ENCODE results near the gene ITGB1.

The ITGB1 gene

GRCh38 chr10:32954545-32955298 is 3.3 kb downstream of the ITGB1 start:
- Mint-ChIP-seq H3K36me3 (peaks cover 11% of the 10 kb centered on the region), H3K4me1 (peaks cover 44% of the 10 kb centered on the region), H3K27ac (peak overlapping the region; percentile 73), H3K9me3 (no peaks in the 10 kb centered on the region), H3K27me3 (no peaks in the 10 kb centered on the region), H3K4me3 (peak overlapping the region; percentile 77)
- no peak for DNase-seq (ENCODE audit: low spot score in 2 of 2)
- ATAC-seq (ENCODE audit: low read depth) = no peak

DNA sequence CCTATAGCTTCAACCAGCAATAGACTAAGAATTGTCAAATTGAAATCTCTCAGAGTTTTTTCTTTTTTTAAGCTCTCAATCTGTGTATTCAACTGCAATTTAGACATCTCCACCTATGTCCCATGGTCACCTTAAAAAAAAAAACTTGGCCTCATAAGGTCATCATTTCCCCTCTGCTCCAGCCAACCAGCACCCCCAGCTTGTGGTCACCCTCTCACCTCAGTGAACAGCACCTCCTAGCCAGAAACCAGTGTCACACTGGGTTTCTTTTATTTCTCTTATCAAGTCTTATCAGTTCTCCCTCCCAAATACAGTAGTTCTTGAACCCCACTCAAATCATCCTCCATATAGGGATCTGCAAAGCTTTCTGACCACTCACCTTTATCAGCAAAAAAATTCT is 4.0 kb downstream of the ITGB1 start:
- peak overlapping the region; percentile 73 for H3K27ac Mint-ChIP-seq
- ATAC-seq (ENCODE audit: low read depth) (no peak), DNase-seq (ENCODE audit: low spot score in 2 of 2) (no peak)
- peaks cover 11% of the 10 kb centered on the region for H3K36me3 Mint-ChIP-seq
- peak overlapping the region; percentile 77 for H3K4me3 Mint-ChIP-seq
- H3K9me3 Mint-ChIP-seq = no peaks in the 10 kb centered on the region
- H3K4me1 Mint-ChIP-seq = peaks cover 44% of the 10 kb centered on the region
- H3K27me3 Mint-ChIP-seq = no peaks in the 10 kb centered on the region

DNA sequence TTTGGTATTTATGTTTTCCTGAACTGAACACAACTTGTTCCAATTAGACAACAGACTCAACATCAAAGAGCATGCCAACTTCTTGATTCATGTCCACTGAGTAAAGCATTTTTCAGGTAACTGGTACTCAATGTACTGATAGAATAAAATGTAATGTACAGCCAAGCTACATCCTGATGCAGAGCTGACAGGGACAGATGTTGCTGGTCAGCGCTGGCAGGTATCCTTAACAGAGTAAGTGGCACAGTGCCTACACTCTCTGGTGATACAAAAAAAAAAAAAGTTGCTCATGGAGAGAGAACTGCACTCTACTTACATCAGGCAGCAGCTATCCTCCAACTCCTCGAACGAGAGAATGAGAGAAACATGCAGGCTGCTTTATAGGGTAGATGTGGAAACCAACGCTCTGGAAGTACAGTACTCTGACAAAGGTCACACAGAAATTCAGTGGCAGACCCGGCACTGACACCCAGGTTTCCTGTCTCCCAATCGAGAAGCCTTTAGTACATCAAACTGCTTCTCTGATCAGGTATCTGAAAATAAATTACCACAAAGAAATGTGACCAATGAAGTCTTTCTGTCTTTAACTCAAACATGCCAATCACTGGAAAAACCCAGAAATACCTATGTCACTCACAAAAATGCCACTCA is 4.6 kb downstream of the ITGB1 start:
- Mint-ChIP-seq H3K9me3 (no peaks in the 10 kb centered on the region), H3K36me3 (peaks cover 15% of the 10 kb centered on the region), H3K4me1 (peaks cover 44% of the 10 kb centered on the region), H3K4me3 (peak overlapping the region; percentile 77), H3K27ac (peak overlapping the region; percentile 73), H3K27me3 (no peaks in the 10 kb centered on the region)
- no peak for ATAC-seq (ENCODE audit: low read depth)
- no peak for DNase-seq (ENCODE audit: low spot score in 2 of 2)

DNA sequence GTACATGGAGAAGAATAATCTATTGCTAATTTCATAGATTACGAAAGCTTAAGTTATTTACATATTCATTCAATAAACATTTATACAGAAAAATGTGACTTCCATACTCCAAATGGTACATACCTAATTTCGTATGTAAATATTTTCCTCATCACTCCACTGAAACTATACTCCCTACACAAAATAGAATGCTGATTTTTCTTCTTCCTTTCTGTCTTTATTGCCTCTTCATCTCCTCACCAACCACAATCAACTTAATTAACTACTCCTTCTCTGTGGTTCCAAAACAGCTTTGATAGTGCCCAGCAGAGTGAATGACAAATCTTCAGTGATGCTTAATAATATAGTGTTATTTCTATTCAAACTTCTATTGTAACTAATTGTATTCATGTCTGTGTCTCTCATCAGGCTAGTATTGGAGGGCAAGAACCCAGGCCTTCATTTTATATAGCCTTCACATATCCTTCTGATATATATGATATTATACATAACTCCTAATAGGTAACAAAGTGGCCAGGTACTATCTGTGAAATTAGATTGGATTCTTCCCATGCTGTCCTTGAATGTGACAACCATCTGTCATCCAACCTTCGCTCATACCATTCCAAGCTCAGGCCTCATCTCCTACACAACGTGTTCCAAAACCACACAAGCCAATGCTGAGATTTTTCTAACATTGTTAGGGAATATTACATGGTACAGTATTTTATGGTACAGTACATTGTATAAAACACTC is 5.3 kb downstream of the ITGB1 start:
- H3K4me3 Mint-ChIP-seq = peak overlapping the region; percentile 27
- peaks cover 18% of the 10 kb centered on the region for H3K36me3 Mint-ChIP-seq
- DNase-seq (ENCODE audit: low spot score in 2 of 2) (no peak), ATAC-seq (ENCODE audit: low read depth) (no peak)
- H3K27ac Mint-ChIP-seq = peak overlapping the region; percentile 73
- peaks cover 47% of the 10 kb centered on the region for H3K4me1 Mint-ChIP-seq
- no peaks in the 10 kb centered on the region for H3K9me3 Mint-ChIP-seq
- H3K27me3 Mint-ChIP-seq = no peaks in the 10 kb centered on the region

GRCh38 chr10:32952094-32952493 is 5.9 kb downstream of the ITGB1 start:
- ATAC-seq (ENCODE audit: low read depth) = no peak
- no peaks in the 10 kb centered on the region for H3K27me3 Mint-ChIP-seq
- H3K4me1 Mint-ChIP-seq = peaks cover 49% of the 10 kb centered on the region
- H3K27ac Mint-ChIP-seq = peak overlapping the region; percentile 3
- H3K36me3 Mint-ChIP-seq = peaks cover 18% of the 10 kb centered on the region
- H3K9me3 Mint-ChIP-seq = no peaks in the 10 kb centered on the region
- no peak for DNase-seq (ENCODE audit: low spot score in 2 of 2)
- peak overlapping the region; percentile 41 for H3K4me3 Mint-ChIP-seq

DNA sequence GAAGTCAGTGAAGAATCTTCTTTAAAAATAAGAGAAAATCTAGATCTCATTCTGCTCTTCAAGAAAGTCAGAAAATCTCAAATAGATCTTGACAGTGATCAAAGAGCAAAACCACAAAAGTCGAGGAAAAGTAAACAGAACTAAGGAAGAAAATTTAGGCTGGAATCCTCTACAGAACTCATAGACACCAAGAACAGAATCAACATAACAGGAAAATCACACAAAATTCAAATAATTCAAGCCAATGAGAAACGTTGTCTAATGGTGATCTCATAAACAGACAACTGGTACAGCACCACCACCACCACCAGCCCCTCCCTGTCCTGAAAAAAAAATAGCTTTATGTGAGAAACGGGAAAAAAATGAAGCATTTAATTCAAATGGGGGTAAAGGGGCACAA is 6.9 kb downstream of the ITGB1 start:
- DNase-seq (ENCODE audit: low spot score in 2 of 2) (no peak), ATAC-seq (ENCODE audit: low read depth) (no peak)
- peaks cover 50% of the 10 kb centered on the region for H3K4me1 Mint-ChIP-seq
- H3K27ac Mint-ChIP-seq = peak overlapping the region; percentile 76
- H3K27me3 Mint-ChIP-seq = no peaks in the 10 kb centered on the region
- H3K4me3 Mint-ChIP-seq = peak overlapping the region; percentile 75
- H3K36me3 Mint-ChIP-seq = peaks cover 18% of the 10 kb centered on the region
- no peaks in the 10 kb centered on the region for H3K9me3 Mint-ChIP-seq

DNA sequence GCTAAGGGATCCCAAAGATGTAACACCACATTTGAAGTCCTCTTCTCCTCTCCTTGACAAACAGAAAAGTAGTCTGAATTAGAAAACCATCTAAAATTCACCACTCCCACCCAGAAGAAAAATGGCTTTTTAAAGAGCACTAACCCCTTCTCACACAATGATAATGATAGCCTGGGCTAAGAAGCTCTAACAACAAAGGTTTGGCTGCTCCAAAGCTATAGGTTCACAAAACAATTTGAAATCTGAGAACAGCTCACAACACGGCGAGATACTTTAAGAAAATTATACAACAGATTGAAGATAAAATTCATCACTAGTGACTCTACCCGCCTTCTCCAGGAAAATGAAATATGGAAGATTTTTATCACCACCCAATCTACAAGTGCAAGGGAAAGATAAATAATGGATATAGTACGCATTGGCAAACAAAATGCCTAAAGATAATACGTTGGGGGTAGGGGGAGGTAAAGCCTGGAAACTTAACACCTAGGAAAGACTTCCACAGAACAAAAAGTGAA is 7.4 kb downstream of the ITGB1 start:
- peaks cover 50% of the 10 kb centered on the region for H3K4me1 Mint-ChIP-seq
- H3K27ac Mint-ChIP-seq = peak overlapping the region; percentile 76
- no peak for ATAC-seq (ENCODE audit: low read depth)
- H3K27me3 Mint-ChIP-seq = no peaks in the 10 kb centered on the region
- no peaks in the 10 kb centered on the region for H3K9me3 Mint-ChIP-seq
- H3K36me3 Mint-ChIP-seq = peaks cover 18% of the 10 kb centered on the region
- DNase-seq (ENCODE audit: low spot score in 2 of 2) = no peak
- H3K4me3 Mint-ChIP-seq = peak overlapping the region; percentile 75

DNA sequence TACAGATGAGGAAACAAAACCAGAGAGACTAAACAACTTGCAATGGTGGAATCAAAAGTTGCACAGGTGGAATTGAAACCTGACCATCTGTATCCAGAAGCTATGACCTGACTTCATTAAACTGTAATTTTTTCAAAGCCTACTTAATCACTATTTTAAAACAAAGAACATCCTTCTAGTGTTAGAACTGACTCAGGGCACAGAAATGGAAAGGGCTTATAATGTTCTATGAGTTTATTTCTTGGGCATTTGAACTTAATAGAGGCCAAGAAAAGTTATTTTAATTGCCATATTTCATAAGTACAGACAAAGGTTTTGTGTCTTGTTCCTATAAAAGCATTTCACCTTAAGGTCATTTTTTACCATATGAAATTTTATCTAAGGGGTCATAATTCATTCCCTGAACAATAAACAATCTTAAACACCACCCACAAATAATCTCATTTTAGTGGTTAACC is 8.8 kb downstream of the ITGB1 start:
- H3K36me3 Mint-ChIP-seq = peaks cover 20% of the 10 kb centered on the region
- no peak for DNase-seq (ENCODE audit: low spot score in 2 of 2)
- ATAC-seq (ENCODE audit: low read depth) = peak; percentile 45

DNA sequence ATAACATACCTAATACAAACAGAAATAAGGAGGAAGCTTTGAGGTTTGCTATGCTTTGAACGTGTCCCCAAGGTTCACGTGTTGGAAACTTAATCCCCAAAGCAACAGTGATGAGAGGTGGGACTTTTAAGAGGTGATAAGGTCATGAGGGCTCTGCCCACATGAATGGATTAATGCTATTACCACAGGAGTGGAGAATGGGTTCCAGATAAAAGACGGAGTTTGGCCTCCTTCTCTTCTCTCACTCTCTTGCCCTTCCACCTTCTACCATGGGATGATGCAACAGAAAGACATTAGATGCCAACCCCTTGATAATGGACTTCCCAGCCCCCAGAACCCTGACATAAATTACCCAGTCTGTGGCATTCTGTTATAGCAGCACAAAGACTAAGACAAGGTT is 9.6 kb downstream of the ITGB1 start:
- Mint-ChIP-seq H3K9me3 (no peaks in the 10 kb centered on the region), H3K4me1 (peaks cover 45% of the 10 kb centered on the region)
- peak; percentile 24 for ATAC-seq (ENCODE audit: low read depth)

More for the DNA sequence above, 8.8 kb downstream of the ITGB1 start:
- peaks cover 43% of the 10 kb centered on the region for H3K4me1 Mint-ChIP-seq
- H3K4me3 Mint-ChIP-seq = peak overlapping the region; percentile 17
- peak overlapping the region; percentile 79 for H3K27ac Mint-ChIP-seq
- H3K9me3 Mint-ChIP-seq = no peaks in the 10 kb centered on the region
- H3K27me3 Mint-ChIP-seq = no peaks in the 10 kb centered on the region

GRCh38 chr10:32947586-32947985 is 10.4 kb downstream of the ITGB1 start:
- peaks cover 47% of the 10 kb centered on the region for H3K4me1 Mint-ChIP-seq
- no peak for ATAC-seq (ENCODE audit: low read depth)

More for the DNA sequence above, 9.6 kb downstream of the ITGB1 start:
- DNase-seq (ENCODE audit: low spot score in 2 of 2) = no peak
- Mint-ChIP-seq H3K4me3 (peak overlapping the region; percentile 46), H3K27me3 (no peaks in the 10 kb centered on the region), H3K36me3 (peaks cover 19% of the 10 kb centered on the region), H3K27ac (peak overlapping the region; percentile 79)

GRCh38 chr10:32946108-32946507 is 11.9 kb downstream of the ITGB1 start:
- Mint-ChIP-seq H3K36me3 (peaks cover 19% of the 10 kb centered on the region), H3K27me3 (no peaks in the 10 kb centered on the region), H3K4me3 (peak overlapping the region; percentile 7), H3K9me3 (no peaks in the 10 kb centered on the region), H3K27ac (peak overlapping the region; percentile 68), H3K4me1 (peaks cover 46% of the 10 kb centered on the region)
- DNase-seq (ENCODE audit: low spot score in 2 of 2) (no peak), ATAC-seq (ENCODE audit: low read depth) (no peak)

More at GRCh38 chr10:32947586-32947985, 10.4 kb downstream of the ITGB1 start:
- H3K9me3 Mint-ChIP-seq = no peaks in the 10 kb centered on the region
- H3K4me3 Mint-ChIP-seq = no peak overlapping the region
- no peak for DNase-seq (ENCODE audit: low spot score in 2 of 2)
- no peak overlapping the region for H3K27ac Mint-ChIP-seq
- peaks cover 21% of the 10 kb centered on the region for H3K36me3 Mint-ChIP-seq
- H3K27me3 Mint-ChIP-seq = no peaks in the 10 kb centered on the region

GRCh38 chr10:32943854-32944661 is 14.0 kb downstream of the ITGB1 start:
- Mint-ChIP-seq H3K4me3 (peak overlapping the region; percentile 77), H3K27ac (peak overlapping the region; percentile 90), H3K27me3 (no peaks in the 10 kb centered on the region), H3K9me3 (no peaks in the 10 kb centered on the region), H3K36me3 (peaks cover 19% of the 10 kb centered on the region), H3K4me1 (peaks cover 50% of the 10 kb centered on the region)
- peak; percentile 47 for ATAC-seq (ENCODE audit: low read depth)
- DNase-seq (ENCODE audit: low spot score in 2 of 2) = no peak

- peak overlapping the region; percentile 77 for H3K4me3 Mint-ChIP-seq
- H3K9me3 Mint-ChIP-seq = no peaks in the 10 kb centered on the region
- peaks cover 51% of the 10 kb centered on the region for H3K4me1 Mint-ChIP-seq
- H3K27me3 Mint-ChIP-seq = no peaks in the 10 kb centered on the region
- DNase-seq (ENCODE audit: low spot score in 2 of 2) = no peak
- peak overlapping the region; percentile 90 for H3K27ac Mint-ChIP-seq
- H3K36me3 Mint-ChIP-seq = peaks cover 14% of the 10 kb centered on the region
- peak; percentile 45 for ATAC-seq (ENCODE audit: low read depth)
Observed at GRCh38 chr10:32943395-32943794, 14.6 kb downstream of the ITGB1 start.
